Effector CD8-positive, alpha-beta T cell (primary cell): ENCODE results near the gene PLCH2.
"Not testable (repeated sequence)": the region's sequence is repeated elsewhere in the genome, so short reads cannot be mapped to it uniquely, and the experiment has no call there.

Source experiments
- DNase-seq: peaks from one replicate; lab custom pipeline; 2025; lab: John Stamatoyannopoulos, UW
- total RNA-seq, 4 experiments: gene quantifications; one replicate each; lab custom pipeline; 2026; lab: John Stamatoyannopoulos, UW

Gene PLCH2
- total RNA-seq, result 17.2 to 36.1 (median 32.6) reads per million in 4 experiments

- no peak for DNase-seq
Measured at GRCh38 chr1:2476061-2476999, at the start of gene PLCH2. PLCH2 (plus strand) TSS chr1:2476289; CDS start chr1:2476589, 300 bp downstream.

- no peak for DNase-seq
Measured at GRCh38 chr1:2426540-2426939, 49.5 kb upstream of the PLCH2 start.

GRCh38 chr1:2427051-2427450, 49.0 kb upstream of the PLCH2 start:
- no peak for DNase-seq

- no peak for DNase-seq
Measured at GRCh38 chr1:2427976-2428375, 48.1 kb upstream of the PLCH2 start.

- DNase-seq, result no peak
Measured at GRCh38 chr1:2428490-2428889, 47.6 kb upstream of the PLCH2 start.

GRCh38 chr1:2429780-2430591, 46.1 kb upstream of the PLCH2 start:
- DNase-seq, result no peak

GRCh38 chr1:2430592-2430973, 45.5 kb upstream of the PLCH2 start:
- DNase-seq, result no peak

GRCh38 chr1:2431103-2431502, 45.0 kb upstream of the PLCH2 start:
- DNase-seq, result no peak

- no peak for DNase-seq
Measured at GRCh38 chr1:2431518-2431917, 44.6 kb upstream of the PLCH2 start.

- no peak for DNase-seq
Measured at GRCh38 chr1:2432441-2432844, 43.6 kb upstream of the PLCH2 start.

GRCh38 chr1:2433196-2433595, 42.9 kb upstream of the PLCH2 start:
- DNase-seq, result no peak

- no peak for DNase-seq
Measured at GRCh38 chr1:2433936-2434655, 42.0 kb upstream of the PLCH2 start.

GRCh38 chr1:2435091-2435490, 41.0 kb upstream of the PLCH2 start:
- no peak for DNase-seq

GRCh38 chr1:2435746-2436355, 40.2 kb upstream of the PLCH2 start:
- no peak for DNase-seq

- DNase-seq, result no peak
Measured at GRCh38 chr1:2436876-2437275, 39.2 kb upstream of the PLCH2 start.

- DNase-seq, result no peak
Measured at GRCh38 chr1:2437617-2438016, 38.5 kb upstream of the PLCH2 start.

- no peak for DNase-seq
Measured at GRCh38 chr1:2438038-2438437, 38.1 kb upstream of the PLCH2 start.

GRCh38 chr1:2438641-2439040, 37.4 kb upstream of the PLCH2 start:
- no peak for DNase-seq

GRCh38 chr1:2439369-2439768, 36.7 kb upstream of the PLCH2 start:
- no peak for DNase-seq

GRCh38 chr1:2440346-2440745, 35.7 kb upstream of the PLCH2 start:
- DNase-seq, result not testable (repeated sequence)

- DNase-seq, result no peak
Measured at GRCh38 chr1:2441746-2442145, 34.3 kb upstream of the PLCH2 start.

- no peak for DNase-seq
Measured at GRCh38 chr1:2442661-2443060, 33.4 kb upstream of the PLCH2 start.
